TTC549 (cell line): ENCODE results near the gene PRXL2A.
"Not testable (repeated sequence)": the region's sequence is repeated elsewhere in the genome, so short reads cannot be mapped to it uniquely, and the experiment has no call there.

ENCODE experiments used
- FAIRE-seq: peaks from 2 replicates; lab custom pipeline; 2012; peaks lifted over from hg19 to GRCh38; lab: Jason Lieb, UNC

PRXL2A gene

GRCh38 chr10:80411681-80412220, 3.4 kb downstream of the PRXL2A start:
- no peak for FAIRE-seq

GRCh38 chr10:80412486-80412885, 4.1 kb downstream of the PRXL2A start:
- FAIRE-seq, result no peak

GRCh38 chr10:80413271-80413996, 5.1 kb downstream of the PRXL2A start:
- FAIRE-seq, result no peak

GRCh38 chr10:80414142-80414895, 6.0 kb downstream of the PRXL2A start:
- no peak for FAIRE-seq

- FAIRE-seq, result no peak
Observed at GRCh38 chr10:80415734-80416478, 7.6 kb downstream of the PRXL2A start.

GRCh38 chr10:80416479-80417098, 8.2 kb downstream of the PRXL2A start:
- no peak for FAIRE-seq

- FAIRE-seq, result not testable (repeated sequence)
Observed at GRCh38 chr10:80417256-80417655, 8.9 kb downstream of the PRXL2A start.

GRCh38 chr10:80421050-80421706, 12.8 kb downstream of the PRXL2A start:
- no peak for FAIRE-seq

GRCh38 chr10:80421707-80422536, 13.6 kb downstream of the PRXL2A start:
- FAIRE-seq, result no peak

GRCh38 chr10:80425901-80426300, 17.6 kb downstream of the PRXL2A start:
- FAIRE-seq, result no peak

- no peak for FAIRE-seq
Observed at GRCh38 chr10:80427541-80427940, 19.2 kb downstream of the PRXL2A start.

GRCh38 chr10:80429521-80429973, 21.2 kb downstream of the PRXL2A start:
- FAIRE-seq, result no peak

GRCh38 chr10:80433134-80433533, 24.8 kb downstream of the PRXL2A start:
- FAIRE-seq, result no peak

- FAIRE-seq, result no peak
Observed at GRCh38 chr10:80436446-80437098, 28.2 kb downstream of the PRXL2A start.

GRCh38 chr10:80437227-80437626, 28.9 kb downstream of the PRXL2A start:
- no peak for FAIRE-seq

GRCh38 chr10:80441831-80442230, 33.5 kb downstream of the PRXL2A start:
- FAIRE-seq, result no peak

GRCh38 chr10:80442879-80443278, 34.5 kb downstream of the PRXL2A start:
- no peak for FAIRE-seq

- no peak for FAIRE-seq
Observed at GRCh38 chr10:80443531-80443974, 35.2 kb downstream of the PRXL2A start.

GRCh38 chr10:80444124-80444523, 35.8 kb downstream of the PRXL2A start:
- FAIRE-seq, result no peak
